ENCODE data around the gene SAFB2. TPM values are rescaled to one million over a fixed set of nuclear protein-coding genes. Genes with fewer than 3 reads are reported as not detected.

The SAFB2 gene
- total RNA-seq, 1 experiment from 2014 or later, result 86.9 TPM

DNA sequence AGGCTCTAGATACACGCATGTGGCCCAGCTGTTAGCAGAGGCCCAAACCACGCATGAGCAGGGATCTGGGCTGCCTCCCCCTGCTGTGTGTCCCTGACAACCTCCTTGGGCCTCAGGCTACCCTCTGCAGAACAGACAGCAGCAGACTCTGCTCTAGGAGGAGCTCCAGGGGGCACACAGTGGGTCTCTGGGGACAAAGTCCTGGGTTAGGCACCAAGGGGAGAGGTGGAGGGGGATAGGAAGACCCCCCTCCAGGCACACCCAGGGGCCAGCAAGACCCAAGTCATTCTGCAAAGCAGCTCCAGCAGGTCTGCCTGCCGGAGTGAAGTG is 62.8 kb downstream of the SAFB2 start (continued):
- TF ChIP-seq, protein P1, sequence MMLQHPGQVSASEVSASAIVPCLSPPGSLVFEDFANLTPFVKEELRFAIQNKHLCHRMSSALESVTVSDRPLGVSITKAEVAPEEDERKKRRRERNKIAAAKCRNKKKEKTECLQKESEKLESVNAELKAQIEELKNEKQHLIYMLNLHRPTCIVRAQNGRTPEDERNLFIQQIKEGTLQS (IDR thresholded peaks at IDR 0.05), result no peak
- TF ChIP-seq RAD21 (IDR thresholded peaks at IDR 0.05; ENCODE audit: low read depth), result no peak

DNA sequence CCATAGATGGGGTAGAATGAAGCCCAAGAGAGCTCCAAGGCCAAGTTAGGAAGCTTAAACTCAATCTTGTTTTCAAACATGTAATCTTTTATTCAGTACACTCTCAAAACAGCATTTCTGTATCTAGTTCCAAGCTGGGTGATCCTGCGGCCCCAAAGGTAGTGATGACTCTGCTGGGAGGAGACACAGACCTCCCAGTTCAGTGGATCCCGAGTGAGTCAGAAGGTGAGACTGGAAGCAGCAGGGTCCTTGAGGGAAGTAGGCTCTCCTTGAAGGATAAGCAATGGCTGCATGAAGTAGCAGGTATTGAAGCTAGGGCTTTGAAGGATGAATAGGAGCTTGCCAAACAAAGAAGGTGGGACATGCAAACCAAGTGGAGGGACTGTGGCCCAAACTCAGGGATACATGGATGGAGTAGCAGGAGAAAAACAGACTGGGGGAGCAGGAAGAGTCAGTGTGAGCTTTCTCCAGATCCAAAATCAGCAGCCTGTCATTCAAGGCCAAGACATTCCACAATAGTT is 64.4 kb downstream of the SAFB2 start:
- no peak for TF ChIP-seq JUND (IDR thresholded peaks at IDR 0.05)
- Histone ChIP-seq H3K79me2 (ENCODE audit: insufficient read depth, low read length) (no peaks in the 10 kb centered on the region), H3K4me2 (ENCODE audit: low read length) (no peak overlapping the region), H3K4me3 (replicated peaks in 1 of 2; ENCODE audit: low read depth in 1 of 2, low read length in 2 of 2) (no peak overlapping the region), H3K4me1 (ENCODE audit: control insufficient read depth in 1 of 2, insufficient read depth in 2 of 2, low read length in 2 of 2) (no peaks in the 10 kb centered on the region), H2AFZ (ENCODE audit: low read depth, low read length, poor library complexity, severe bottlenecking) (no peak overlapping the region), H3K9ac (ENCODE audit: low read length) (no peak overlapping the region), H3K9me2 (ENCODE audit: insufficient read depth) (no peaks in the 10 kb centered on the region), H3K36me3 (ENCODE audit: control insufficient read depth in 1 of 2, insufficient read depth in 2 of 2, low read length in 2 of 2) (no peaks in the 10 kb centered on the region), H4K20me1 (ENCODE audit: insufficient read depth) (no peaks in the 10 kb centered on the region), H3K27ac (ENCODE audit: low read depth, low read length) (no peak overlapping the region), H3K9me3 (ENCODE audit: control insufficient read depth in 1 of 2, insufficient read depth in 1 of 2, low read depth in 1 of 2, low read length in 2 of 2) (no peaks in the 10 kb centered on the region; a peak in 1 of 4 replicates), H3K27me3 (ENCODE audit: insufficient read depth, low read length) (no peaks in the 10 kb centered on the region)
- peak; percentile 32; the same call in 1 of the 2 replicates for ATAC-seq
- POLR2A ChIA-PET, result no interaction called here
- CTCF ChIA-PET, result interaction anchor here (2.0 kb wide), 1 partner anchor 10 kb away, joined by 8 read pairs; no protein-coding TSS in a partner anchor
- intact Hi-C loops (cut with micrococcal nuclease), result no loop called here
- no TSS peak for BruUV-seq (replicated peaks)
- RAD21 ChIA-PET (ENCODE audit: low non-redundant PET in 1 of 2, low total read pairs in 2 of 2, uncharacterized antibody in 2 of 2, unreplicated experiment in 2 of 2), result no interaction called here
- DNase-seq (ENCODE audit: low read depth, low spot score), result no peak

DNA sequence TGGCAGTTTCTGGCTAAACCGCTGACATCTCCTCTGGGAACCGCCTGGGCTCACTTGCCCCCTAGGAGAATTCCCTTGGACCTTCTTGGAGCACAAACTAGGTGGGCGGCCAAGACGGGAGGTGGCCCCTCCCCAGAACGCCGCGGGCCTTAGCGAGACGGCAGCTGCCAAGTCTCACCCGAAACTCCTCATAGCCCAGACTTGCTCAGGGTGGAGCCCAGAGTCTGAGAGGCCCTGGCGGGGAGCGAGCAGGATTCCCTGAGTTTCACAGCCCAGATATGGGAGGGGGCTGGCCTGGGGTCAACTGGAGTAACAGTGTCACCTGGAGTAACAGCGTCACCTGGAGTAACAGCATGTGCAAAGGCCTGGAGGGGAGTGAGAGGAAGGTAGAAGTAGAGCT is 64.9 kb downstream of the SAFB2 start:
- ATAC-seq (no peak), DNase-seq (ENCODE audit: low read depth, low spot score) (no peak)
- Histone ChIP-seq H3K27ac (ENCODE audit: low read depth, low read length) (no peak overlapping the region), H2AFZ (ENCODE audit: low read depth, low read length, poor library complexity, severe bottlenecking) (no peak overlapping the region), H3K4me3 (replicated peaks in 1 of 2; ENCODE audit: low read depth in 1 of 2, low read length in 2 of 2) (no peak overlapping the region), H3K27me3 (ENCODE audit: insufficient read depth, low read length) (no peaks in the 10 kb centered on the region), H4K20me1 (ENCODE audit: insufficient read depth) (no peaks in the 10 kb centered on the region), H3K79me2 (ENCODE audit: insufficient read depth, low read length) (no peaks in the 10 kb centered on the region), H3K36me3 (ENCODE audit: control insufficient read depth in 1 of 2, insufficient read depth in 2 of 2, low read length in 2 of 2) (no peaks in the 10 kb centered on the region), H3K9me3 (ENCODE audit: control insufficient read depth in 1 of 2, insufficient read depth in 1 of 2, low read depth in 1 of 2, low read length in 2 of 2) (no peaks in the 10 kb centered on the region; a peak in 1 of 4 replicates), H3K4me1 (ENCODE audit: control insufficient read depth in 1 of 2, insufficient read depth in 2 of 2, low read length in 2 of 2) (no peaks in the 10 kb centered on the region), H3K4me2 (ENCODE audit: low read length) (no peak overlapping the region), H3K9me2 (ENCODE audit: insufficient read depth) (no peaks in the 10 kb centered on the region), H3K9ac (ENCODE audit: low read length) (no peak overlapping the region)
- BruUV-seq (replicated peaks), result no TSS peak
- ChIA-PET CTCF (interaction anchor here (2.0 kb wide), 1 partner anchor 10 kb away, joined by 8 read pairs; no protein-coding TSS in a partner anchor), POLR2A (no interaction called here), RAD21 (ENCODE audit: low non-redundant PET in 1 of 2, low total read pairs in 2 of 2, uncharacterized antibody in 2 of 2, unreplicated experiment in 2 of 2) (no interaction called here)
- TF ChIP-seq YY1 (IDR thresholded peaks at IDR 0.05; ENCODE audit: extremely low read depth, insufficient replicate concordance, low read depth, low read length), result no peak
- TF ChIP-seq EGR1 (IDR thresholded peaks at IDR 0.05; ENCODE audit: low read depth), result no peak
- TF ChIP-seq ZFX (IDR thresholded peaks at IDR 0.05), result no peak
- no peak for TF ChIP-seq ELF1 (IDR thresholded peaks at IDR 0.05; ENCODE audit: borderline replicate concordance, low read depth)
- TF ChIP-seq EZH2 (IDR thresholded peaks at IDR 0.05), result no peak
- intact Hi-C loops (cut with micrococcal nuclease), result no loop called here
